Keratinocyte (primary cell): ENCODE measurements around the gene CADM2. TPM values are rescaled to one million over a fixed set of nuclear protein-coding genes. Genes with fewer than 3 reads are reported as not detected.

Source experiments
- DNase-seq: peaks from one replicate; pipeline ENCODE4 v3.0.0-alpha.2; 2011; ENCODE audit warnings: low read depth, missing footprints, low spot score
- FAIRE-seq: peaks from 2 replicates; lab custom pipeline; 2011; peaks lifted over from hg19 to GRCh38; lab: Jason Lieb, UNC
- H2AFZ ChIP-seq: 2 replicates; pipeline ENCODE4 v1.6.0; 2012; ENCODE audit warnings: low read length, control low read depth, inconsistent platforms; ENCODE audit not compliant: control insufficient read depth
- H3K27ac ChIP-seq: 2 replicates; pipeline ENCODE4 v1.5.1; 2011; ENCODE audit warnings: low read length; ENCODE audit not compliant: control insufficient read depth, insufficient read depth
- H3K27me3 ChIP-seq: 3 replicates; pipeline ENCODE4 v1.6.0; 2011; ENCODE audit warnings: low read length; ENCODE audit not compliant: control insufficient read depth, insufficient read depth; ENCODE audit errors: extremely low read depth
- H3K36me3 ChIP-seq, 2 experiments: 2 replicates in 1 of 2; 3 replicates in 1 of 2; pipeline ENCODE4 v1.5.1; 2011; ENCODE audit warnings: low read length in 2 of 2, mild to moderate bottlenecking in 1 of 2; ENCODE audit not compliant: control insufficient read depth in 2 of 2, insufficient read depth in 2 of 2; ENCODE audit errors: extremely low read depth in 1 of 2
- H3K4me1 ChIP-seq: 3 replicates; pipeline ENCODE4 v1.5.1; 2011; ENCODE audit warnings: low read length; ENCODE audit not compliant: control insufficient read depth, insufficient read depth; ENCODE audit errors: extremely low read depth
- H3K4me2 ChIP-seq: 3 replicates; pipeline ENCODE4 v1.6.0; 2011; ENCODE audit warnings: low read depth, low read length; ENCODE audit not compliant: control insufficient read depth, insufficient read depth; ENCODE audit errors: extremely low read depth
- H3K4me3 ChIP-seq, 3 experiments: fragments of 200-600 bp in 1 of 3; sonication (generic) in 1 of 3; 2 replicates in 2 of 3; 3 replicates in 1 of 3; pipeline ENCODE4 v1.5.1; 2011 to 2016; ENCODE audit warnings: low read length in 3 of 3, mild to moderate bottlenecking in 3 of 3, control low read depth in 2 of 3, inconsistent platforms in 1 of 3, low read depth in 1 of 3, mixed read lengths in 1 of 3, mixed run types in 1 of 3, moderate library complexity in 1 of 3; ENCODE audit not compliant: control insufficient read depth in 2 of 3, insufficient read depth in 2 of 3; ENCODE audit errors: extremely low read depth in 1 of 3
- H3K79me2 ChIP-seq: 2 replicates; pipeline ENCODE4 v1.6.0; 2012; ENCODE audit warnings: low read length; ENCODE audit not compliant: control insufficient read depth, insufficient read depth
- H3K9ac ChIP-seq: 3 replicates; pipeline ENCODE4 v1.6.0; 2011; ENCODE audit warnings: low read length; ENCODE audit not compliant: control insufficient read depth, insufficient read depth; ENCODE audit errors: extremely low read depth
- H3K9me1 ChIP-seq: 3 replicates; pipeline ENCODE4 v1.6.0; 2011; ENCODE audit warnings: low read length; ENCODE audit not compliant: control insufficient read depth, insufficient read depth; ENCODE audit errors: extremely low read depth
- H3K9me3 ChIP-seq: 2 replicates; pipeline ENCODE4 v1.5.1; 2012; ENCODE audit warnings: low read depth, low read length; ENCODE audit not compliant: control insufficient read depth
- H4K20me1 ChIP-seq: 3 replicates; pipeline ENCODE4 v1.6.0; 2011; ENCODE audit warnings: low read length; ENCODE audit not compliant: control insufficient read depth, insufficient read depth; ENCODE audit errors: extremely low read depth
- CTCF ChIP-seq, 3 experiments: IDR thresholded peaks in 1 of 3; conservative IDR thresholded peaks in 1 of 3; optimal IDR thresholded peaks in 1 of 3; 2 replicates in 2 of 3; 3 replicates in 1 of 3; pipeline versions ENCODE3 to v1.5.1; 2011; ENCODE audit warnings: low read length in 3 of 3, mild to moderate bottlenecking in 3 of 3, moderate library complexity in 2 of 3, control low read depth in 1 of 3, inconsistent platforms in 1 of 3; ENCODE audit not compliant: insufficient read depth in 2 of 3; ENCODE audit errors: extremely low read depth in 1 of 3
- EZH2 ChIP-seq: IDR thresholded peaks from one replicate; pipeline ENCODE4 v1.6.1; 2012; ENCODE audit warnings: inconsistent platforms, mild to moderate bottlenecking, low read length, moderate library complexity
- dilution Hi-C: fragments of 300-500 bp; cut with MboI; formaldehyde crosslinking; loops from one replicate; pipeline ENCODE4 v1.7.0; 2020; ENCODE audit warnings: low sequenced_read_pairs; ENCODE audit not compliant: extremely low pct_ligation_motif_present
- polyA plus RNA-seq, 5 experiments: library from polyadenylated mRNA; depleted of rRNA in 3 of 5; stranded (reverse) in 3 of 5; stranded (forward) in 1 of 5; unstranded in 1 of 5; fragments of >200 nt; gene quantifications; 1 replicate in 1 of 5; 2 replicates in 3 of 5; 3 replicates in 1 of 5; pipeline versions ENCODE4 v1.2.1 to v1.2.3, GENCODE V29; 2011 to 2012; ENCODE audit warnings: missing spikeins in 2 of 5, low read depth in 1 of 5, low replicate concordance in 1 of 5

The CADM2 gene
- polyA plus RNA-seq, 1 donor (not counting 4 experiments of a cell fraction or from before 2014, with no cell fraction given), result not detected

DNA sequence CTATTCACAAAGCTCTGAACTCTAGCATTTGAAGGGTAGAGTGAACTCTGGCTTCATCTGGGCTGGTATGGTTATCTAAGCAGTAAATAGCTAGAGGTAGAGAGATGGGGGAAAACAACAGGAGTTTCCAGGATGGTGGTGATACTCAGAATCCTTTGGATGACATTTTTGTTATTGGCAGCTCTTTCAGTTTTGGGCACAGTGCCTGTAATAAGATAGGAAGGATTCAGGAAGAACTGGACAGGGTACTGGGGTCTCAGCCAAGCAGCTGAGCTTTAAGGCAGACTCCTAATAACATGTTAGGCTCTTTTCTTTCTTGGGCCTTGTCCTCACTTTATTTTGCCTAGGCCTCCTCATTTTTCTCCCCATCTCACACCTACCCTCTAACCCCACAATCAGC is 338.5 kb downstream of the CADM2 start:
- DNase-seq, result no peak
- dilution Hi-C loops, result no loop called here
- no peaks in the 10 kb centered on the region for H4K20me1 ChIP-seq

DNA sequence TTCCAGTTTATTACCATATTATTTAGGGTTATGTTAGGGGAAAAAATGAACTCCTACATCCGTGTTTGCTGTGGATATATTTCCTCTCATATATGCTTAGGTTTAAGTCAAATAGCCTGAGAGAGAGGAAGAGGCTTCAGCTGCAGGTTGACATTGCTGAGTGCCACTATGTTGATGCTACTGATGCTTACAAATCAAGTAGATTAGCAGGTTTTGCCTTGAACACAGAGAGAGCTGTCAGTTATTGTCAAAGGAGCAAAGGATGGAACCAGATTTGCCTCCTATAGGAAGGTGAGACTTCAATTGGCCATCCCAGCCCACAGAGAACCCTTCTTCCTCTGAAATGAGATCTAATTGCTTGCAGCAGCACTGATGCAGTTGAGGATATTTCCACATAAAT is 339.2 kb downstream of the CADM2 start:
- dilution Hi-C loops, result no loop called here
- TF ChIP-seq EZH2 (no peak), CTCF (optimal IDR thresholded peaks at IDR 0.05 in 1 of 3, IDR thresholded peaks at IDR 0.05 in 1 of 3, conservative IDR thresholded peaks at IDR 0.05 in 1 of 3; ENCODE audit: extremely low read depth in 1 of 3, insufficient read depth in 2 of 3, low read length in 3 of 3) (no peak)
- Histone ChIP-seq H3K27me3 (no peaks in the 10 kb centered on the region), H3K79me2 (no peaks in the 10 kb centered on the region), H3K4me1 (no peaks in the 10 kb centered on the region), H3K9me3 (no peaks in the 10 kb centered on the region), H2AFZ (no peak overlapping the region), H3K4me3 (no peak overlapping the region), H3K36me3 (no peaks in the 10 kb centered on the region), H3K9me1 (no peaks in the 10 kb centered on the region), H3K27ac (no peak overlapping the region), H4K20me1 (no peaks in the 10 kb centered on the region), H3K4me2 (no peak overlapping the region), H3K9ac (no peak overlapping the region)
- DNase-seq, result no peak
- FAIRE-seq, result no peak

More for the DNA sequence above, 338.5 kb downstream of the CADM2 start:
- no peak overlapping the region for H3K9ac ChIP-seq
- TF ChIP-seq EZH2, result no peak
- no peak for TF ChIP-seq CTCF (optimal IDR thresholded peaks at IDR 0.05 in 1 of 3, IDR thresholded peaks at IDR 0.05 in 1 of 3, conservative IDR thresholded peaks at IDR 0.05 in 1 of 3; ENCODE audit: extremely low read depth in 1 of 3, insufficient read depth in 2 of 3, low read length in 3 of 3)
- H2AFZ ChIP-seq, result no peak overlapping the region
- H3K27me3 ChIP-seq, result no peaks in the 10 kb centered on the region
- no peak overlapping the region for H3K4me3 ChIP-seq
- no peaks in the 10 kb centered on the region for H3K9me3 ChIP-seq
- H3K36me3 ChIP-seq, result no peaks in the 10 kb centered on the region
- no peaks in the 10 kb centered on the region for H3K79me2 ChIP-seq
- H3K4me2 ChIP-seq, result no peak overlapping the region
- FAIRE-seq, result no peak
- H3K4me1 ChIP-seq, result no peaks in the 10 kb centered on the region
- no peak overlapping the region for H3K27ac ChIP-seq
- H3K9me1 ChIP-seq, result no peaks in the 10 kb centered on the region
